GM13977 (cell line): Measurements from ENCODE around the gene VSTM2L.

Source experiments
- DNase-seq: peaks from one replicate; pipeline ENCODE4 v3.0.0; 2012; ENCODE audit warnings: low spot score
- CTCF ChIP-seq: IDR thresholded peaks from 2 replicates; pipeline ENCODE4 v1.5.1; 2012; ENCODE audit warnings: mild to moderate bottlenecking, control low read depth; ENCODE audit not compliant: insufficient read depth; ENCODE audit errors: extremely low read depth, missing control alignments
- in situ Hi-C: fragments of 300-500 bp; cut with MboI; formaldehyde crosslinking; loops from one replicate; pipeline ENCODE4 v1.12.0; 2022; ENCODE audit warnings: low sequenced_read_pairs, low pct_unique_long_range_greater_than_20kb, mixed read lengths, inconsistent platforms; ENCODE audit not compliant: unreplicated experiment

The VSTM2L gene

GRCh38 chr20:37864298-37864697 lies 38.6 kb upstream of the VSTM2L start:
- in situ Hi-C loops: no loop called here
- no peak for TF ChIP-seq CTCF
- no peak for DNase-seq

- no peak for DNase-seq
- TF ChIP-seq CTCF: no peak
- in situ Hi-C loops: no loop called here
Measured at GRCh38 chr20:37866051-37866450, 36.9 kb upstream of the VSTM2L start.

GRCh38 chr20:37867289-37868195 lies 35.4 kb upstream of the VSTM2L start:
- TF ChIP-seq CTCF: no peak
- DNase-seq: no peak
- in situ Hi-C loops: no loop called here

- DNase-seq: no peak
- in situ Hi-C loops: no loop called here
- TF ChIP-seq CTCF: no peak
Measured at GRCh38 chr20:37868851-37869333, 34.0 kb upstream of the VSTM2L start.

GRCh38 chr20:37869334-37869861 lies 33.5 kb upstream of the VSTM2L start:
- DNase-seq: peak; percentile 51
- in situ Hi-C loops: no loop called here
- no peak for TF ChIP-seq CTCF

GRCh38 chr20:37870294-37870693 lies 32.6 kb upstream of the VSTM2L start:
- no peak for DNase-seq
- in situ Hi-C loops: no loop called here
- no peak for TF ChIP-seq CTCF
